GM10266 (cell line): ENCODE data around the gene KRTAP21-1.

ENCODE experiments used
- DNase-seq: peaks from one replicate; pipeline ENCODE4 v3.0.0; 2012; ENCODE audit errors: extremely low spot score
- CTCF ChIP-seq: IDR thresholded peaks from 2 replicates; pipeline ENCODE4 v1.5.1; 2012; ENCODE audit warnings: mild to moderate bottlenecking, low read depth; ENCODE audit not compliant: control insufficient read depth, insufficient read depth; ENCODE audit errors: missing control alignments

The KRTAP21-1 gene

GRCh38 chr21:30747159-30747558 lies 8.1 kb downstream of the KRTAP21-1 start, which contains the start of gene KRTAP21-2:
TSS of gene KRTAP21-2 (minus strand) at chr21:30747259. CDS start at chr21:30747202, 57 bp downstream.
- DNase-seq: no peak
- no peak for TF ChIP-seq CTCF

GRCh38 chr21:30740462-30740861 lies 14.8 kb downstream of the KRTAP21-1 start:
- DNase-seq: no peak
- no peak for TF ChIP-seq CTCF

- no peak for DNase-seq
- no peak for TF ChIP-seq CTCF
Measured at GRCh38 chr21:30733026-30733425, 22.2 kb downstream of the KRTAP21-1 start.

- TF ChIP-seq CTCF: no peak
- no peak for DNase-seq
Measured at GRCh38 chr21:30726726-30727125, 28.5 kb downstream of the KRTAP21-1 start.

- DNase-seq: no peak
Measured at GRCh38 chr21:30719401-30719800, 35.8 kb downstream of the KRTAP21-1 start.

GRCh38 chr21:30718239-30718909 lies 36.9 kb downstream of the KRTAP21-1 start, which contains the start of gene KRTAP21-3:
TSS of gene KRTAP21-3 (minus strand) at chr21:30718777. CDS start at chr21:30718759, 18 bp downstream.
- no peak for DNase-seq
- TF ChIP-seq CTCF: no peak

More at GRCh38 chr21:30719401-30719800, 35.8 kb downstream of the KRTAP21-1 start:
- TF ChIP-seq CTCF: no peak

GRCh38 chr21:30717105-30717504 lies 38.1 kb downstream of the KRTAP21-1 start:
- TF ChIP-seq CTCF: no peak
- no peak for DNase-seq
